Ovary (tissue), 3 donors: ENCODE data around the gene EIF3K.

ENCODE experiments used
- POLR2A ChIP-seq: fragments of 450-650 bp; IDR thresholded peaks from one replicate; pipeline ENCODE4 v1.6.1; 2017; ENCODE audit warnings: antibody characterized with exemption, mild to moderate bottlenecking, moderate library complexity
- TF ChIP-seq, protein P1 (sequence below), 3 donors: fragments of 450-650 bp in 2 of 3; fragments of 200-600 bp in 1 of 3; IDR thresholded peaks; one replicate each; pipeline versions ENCODE4 v1.5.1 to v1.8.0; 2016 to 2022; ENCODE audit warnings: antibody characterized with exemption in 3 of 3, mild to moderate bottlenecking in 1 of 3
- donor health status: DM: no; HTN: no; CAD: no.

DNA sequence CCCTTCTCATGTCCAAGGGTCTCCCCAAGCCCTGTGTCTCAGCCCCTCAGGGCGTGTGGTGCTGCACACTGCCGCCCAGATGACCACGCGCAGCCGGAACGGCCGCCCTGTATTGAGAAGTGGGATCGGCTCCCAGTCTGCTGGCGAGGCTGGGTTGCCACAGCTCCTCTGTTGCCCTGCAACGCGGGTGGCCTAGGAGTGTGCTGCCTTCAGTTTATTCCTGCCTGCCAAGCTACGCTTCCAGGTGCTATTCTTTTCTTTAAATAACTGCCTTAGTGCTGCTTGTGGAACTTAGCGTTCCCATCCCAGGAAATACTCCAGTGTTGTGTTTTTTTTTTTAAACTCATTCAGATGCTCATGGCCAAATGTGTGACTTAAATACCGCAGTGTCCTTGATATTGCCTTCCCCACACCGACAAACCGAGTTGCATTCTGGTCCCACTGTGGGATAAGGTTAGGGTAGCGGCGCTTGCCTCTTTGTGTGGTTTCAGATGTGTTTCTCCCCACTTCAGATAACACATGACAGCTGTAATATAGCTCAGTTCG lies 45.0 kb downstream of the EIF3K start:
- TF ChIP-seq, protein P1, sequence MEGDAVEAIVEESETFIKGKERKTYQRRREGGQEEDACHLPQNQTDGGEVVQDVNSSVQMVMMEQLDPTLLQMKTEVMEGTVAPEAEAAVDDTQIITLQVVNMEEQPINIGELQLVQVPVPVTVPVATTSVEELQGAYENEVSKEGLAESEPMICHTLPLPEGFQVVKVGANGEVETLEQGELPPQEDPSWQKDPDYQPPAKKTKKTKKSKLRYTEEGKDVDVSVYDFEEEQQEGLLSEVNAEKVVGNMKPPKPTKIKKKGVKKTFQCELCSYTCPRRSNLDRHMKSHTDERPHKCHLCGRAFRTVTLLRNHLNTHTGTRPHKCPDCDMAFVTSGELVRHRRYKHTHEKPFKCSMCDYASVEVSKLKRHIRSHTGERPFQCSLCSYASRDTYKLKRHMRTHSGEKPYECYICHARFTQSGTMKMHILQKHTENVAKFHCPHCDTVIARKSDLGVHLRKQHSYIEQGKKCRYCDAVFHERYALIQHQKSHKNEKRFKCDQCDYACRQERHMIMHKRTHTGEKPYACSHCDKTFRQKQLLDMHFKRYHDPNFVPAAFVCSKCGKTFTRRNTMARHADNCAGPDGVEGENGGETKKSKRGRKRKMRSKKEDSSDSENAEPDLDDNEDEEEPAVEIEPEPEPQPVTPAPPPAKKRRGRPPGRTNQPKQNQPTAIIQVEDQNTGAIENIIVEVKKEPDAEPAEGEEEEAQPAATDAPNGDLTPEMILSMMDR (IDR thresholded peaks at IDR 0.05), result no peak
- TF ChIP-seq POLR2A, result no peak
